ENCODE measurements around the gene TUBG2. TPM values are rescaled to one million over a fixed set of nuclear protein-coding genes. Genes with fewer than 3 reads are reported as not detected.

Gene TUBG2
- total RNA-seq, 1 donor from 2014 or later, result 12.6 TPM

- Mint-ChIP-seq H3K27ac (no peak overlapping the region), H3K4me1 (ENCODE audit: low read depth) (peaks cover 33% of the 10 kb centered on the region), H3K9me3 (no peaks in the 10 kb centered on the region), H3K36me3 (ENCODE audit: low read depth) (no peaks in the 10 kb centered on the region), H3K27me3 (ENCODE audit: low read depth) (peaks cover 39% of the 10 kb centered on the region), H3K4me3 (ENCODE audit: low read depth) (peak overlapping the region; percentile 64)
- intact Hi-C loops (cut with micrococcal nuclease), result loop anchor here (2.0 to 5.0 kb wide), 3 partner anchors 17 to 106 kb away; partner anchors contain the start of genes PSMC3IP, TUBG2 and WNK4
- DNase-seq (ENCODE audit: low spot score), result no peak
Measured at GRCh38 chr17:42675965-42676423, 16.9 kb downstream of the TUBG2 start.

DNA sequence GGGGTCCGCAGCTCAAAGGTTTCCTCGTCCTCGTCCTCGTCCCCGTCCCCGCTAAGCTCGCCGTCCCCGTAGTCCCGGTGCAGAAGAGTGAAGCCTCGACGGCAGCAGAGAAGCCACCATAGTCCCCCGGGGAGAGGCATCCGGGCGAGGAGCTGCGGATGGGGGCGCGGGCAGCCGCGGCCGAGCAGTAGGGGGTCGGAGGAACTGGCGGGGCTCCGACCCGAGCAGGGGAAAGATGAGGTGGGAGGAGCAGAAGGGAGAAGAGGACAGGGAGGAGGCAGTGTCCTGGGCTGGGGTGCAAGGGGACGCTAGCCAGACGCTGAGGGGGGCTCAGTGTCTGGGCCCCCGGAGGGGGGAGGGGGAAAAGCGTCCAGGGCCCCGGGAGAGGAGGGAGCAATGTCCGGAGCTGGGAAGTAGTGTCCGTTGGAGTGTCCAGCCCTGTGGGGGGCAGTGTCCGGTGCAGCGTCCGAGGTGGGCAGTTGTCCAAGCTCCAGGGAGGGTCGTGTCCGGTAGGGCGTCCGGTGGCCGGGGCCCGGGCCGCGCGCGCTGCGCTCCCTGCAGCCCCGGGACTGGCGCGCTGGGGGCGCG is 17.4 kb downstream of the TUBG2 start, which contains the start of gene PLEKHH3:
TSS of gene PLEKHH3 (minus strand) at position 571 of the 588 bp plus-strand sequence. CDS start at position 140, 431 bp downstream.
- intact Hi-C loops (cut with micrococcal nuclease), result loop anchor here (1.0 to 5.0 kb wide), 3 partner anchors 67 to 106 kb away; partner anchors contain the start of genes PSMC3IP, RETREG3, TUBG1 and WNK4
- Mint-ChIP-seq H3K36me3 (ENCODE audit: low read depth) (no peaks in the 10 kb centered on the region), H3K4me3 (ENCODE audit: low read depth) (peak within 1 kb of the TSS; percentile 87), H3K4me1 (ENCODE audit: low read depth) (peaks cover 37% of the 10 kb centered on the region), H3K9me3 (no peaks in the 10 kb centered on the region), H3K27me3 (ENCODE audit: low read depth) (peaks cover 39% of the 10 kb centered on the region), H3K27ac (peak within 1 kb of the TSS; percentile 76)
- no peak for DNase-seq (ENCODE audit: low spot score)

DNA sequence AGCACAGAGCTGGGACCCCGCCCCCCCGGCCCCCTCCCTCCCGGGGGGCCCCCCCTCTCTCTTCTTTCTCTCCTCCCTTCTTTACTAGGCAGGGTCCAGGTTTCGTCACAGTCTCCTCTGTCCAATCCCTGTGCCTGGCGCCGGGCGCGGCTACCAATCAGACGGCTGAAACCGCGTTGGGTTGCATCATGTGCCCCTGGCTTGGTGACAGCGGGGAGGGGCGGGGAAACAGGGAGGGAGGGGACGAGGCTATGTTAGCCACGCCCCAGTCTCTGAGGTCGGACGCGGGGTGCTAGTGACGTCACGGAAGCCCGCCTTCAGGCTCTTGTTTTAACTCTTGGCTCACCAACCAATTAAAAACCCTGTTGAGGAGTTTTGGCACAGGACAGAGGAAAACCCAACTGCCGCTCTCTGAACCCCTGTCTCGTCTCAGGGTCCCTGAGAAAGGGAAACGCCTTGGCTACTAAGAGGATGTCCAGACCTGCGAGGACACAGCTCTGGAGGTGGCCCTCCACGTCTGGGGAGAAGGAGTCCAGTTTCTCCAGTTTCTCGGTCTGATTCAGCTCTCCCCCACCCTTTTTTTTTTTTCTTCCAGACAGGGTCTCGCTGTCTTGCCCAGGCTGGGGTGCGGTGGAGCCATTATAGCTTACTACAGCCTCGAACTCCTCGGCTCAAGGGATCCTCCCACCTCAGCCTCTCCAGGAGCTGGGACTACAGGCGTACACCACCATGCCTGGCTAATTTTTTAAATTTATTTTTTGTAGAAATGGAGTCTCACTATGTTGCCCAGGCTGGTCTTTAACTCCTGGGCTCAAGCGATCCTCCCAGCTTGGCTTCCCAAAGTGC is 18.2 kb downstream of the TUBG2 start:
- Mint-ChIP-seq H3K4me1 (ENCODE audit: low read depth) (peaks cover 41% of the 10 kb centered on the region), H3K27me3 (ENCODE audit: low read depth) (peaks cover 42% of the 10 kb centered on the region)

GRCh38 chr17:42677921-42678781 is 19.1 kb downstream of the TUBG2 start:
- Mint-ChIP-seq H3K9me3 (no peaks in the 10 kb centered on the region), H3K27me3 (ENCODE audit: low read depth) (peaks cover 43% of the 10 kb centered on the region), H3K36me3 (ENCODE audit: low read depth) (no peaks in the 10 kb centered on the region), H3K4me3 (ENCODE audit: low read depth) (peak overlapping the region; percentile 79), H3K4me1 (ENCODE audit: low read depth) (peaks cover 48% of the 10 kb centered on the region), H3K27ac (peak overlapping the region; percentile 77)
- DNase-seq (ENCODE audit: low spot score), result peak; percentile 78
- intact Hi-C loops (cut with micrococcal nuclease), result loop anchor here (1.0 to 5.0 kb wide), 3 partner anchors 69 to 104 kb away; partner anchors contain the start of genes PSMC3IP, RETREG3, TUBG1 and WNK4

More for the DNA sequence above, 18.2 kb downstream of the TUBG2 start:
- intact Hi-C loops (cut with micrococcal nuclease), result loop anchor here (1.0 to 5.0 kb wide), 3 partner anchors 68 to 105 kb away; partner anchors contain the start of genes PSMC3IP, RETREG3, TUBG1 and WNK4
- Mint-ChIP-seq H3K4me3 (ENCODE audit: low read depth) (peak overlapping the region; percentile 87), H3K27ac (peak overlapping the region; percentile 76), H3K36me3 (ENCODE audit: low read depth) (no peaks in the 10 kb centered on the region), H3K9me3 (no peaks in the 10 kb centered on the region)
- peak; percentile 96 for DNase-seq (ENCODE audit: low spot score)

DNA sequence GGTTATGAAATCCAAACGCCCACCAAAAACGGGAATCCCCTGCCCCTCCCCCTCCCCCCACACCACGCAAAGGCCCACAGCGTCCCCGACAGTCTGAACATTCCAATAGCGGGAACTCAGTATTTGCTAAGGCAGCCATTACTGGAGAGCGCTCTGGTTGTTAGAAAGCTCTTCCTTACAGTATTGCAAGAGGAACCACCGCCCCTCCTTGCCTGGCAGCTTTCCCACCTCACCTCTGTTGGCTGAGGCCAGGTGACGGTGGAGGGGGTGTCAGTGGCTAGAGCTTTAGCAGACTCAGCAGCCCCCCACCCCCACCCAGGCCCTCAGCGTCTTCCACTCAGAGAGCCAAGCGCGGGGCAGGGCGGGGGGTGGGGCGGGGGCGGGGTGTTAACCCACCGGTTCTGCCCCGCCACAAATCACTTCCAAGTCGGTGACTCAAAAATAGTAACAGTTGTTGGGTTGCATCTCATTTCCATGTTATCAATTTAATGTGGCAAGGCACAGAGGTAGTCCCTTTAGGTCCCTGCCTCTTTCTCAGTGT is 19.9 kb downstream of the TUBG2 start:
- peaks cover 51% of the 10 kb centered on the region for H3K4me1 Mint-ChIP-seq (ENCODE audit: low read depth)
- H3K27me3 Mint-ChIP-seq (ENCODE audit: low read depth), result peaks cover 48% of the 10 kb centered on the region
- H3K9me3 Mint-ChIP-seq, result no peaks in the 10 kb centered on the region
- no peak for DNase-seq (ENCODE audit: low spot score)
- H3K36me3 Mint-ChIP-seq (ENCODE audit: low read depth), result no peaks in the 10 kb centered on the region
- H3K27ac Mint-ChIP-seq, result peak overlapping the region; percentile 80
- intact Hi-C loops (cut with micrococcal nuclease), result loop anchor here (5.0 kb wide), 2 partner anchors 102 to 103 kb away; partner anchors contain the start of genes PSMC3IP and WNK4
- peak overlapping the region; percentile 57 for H3K4me3 Mint-ChIP-seq (ENCODE audit: low read depth)

DNA sequence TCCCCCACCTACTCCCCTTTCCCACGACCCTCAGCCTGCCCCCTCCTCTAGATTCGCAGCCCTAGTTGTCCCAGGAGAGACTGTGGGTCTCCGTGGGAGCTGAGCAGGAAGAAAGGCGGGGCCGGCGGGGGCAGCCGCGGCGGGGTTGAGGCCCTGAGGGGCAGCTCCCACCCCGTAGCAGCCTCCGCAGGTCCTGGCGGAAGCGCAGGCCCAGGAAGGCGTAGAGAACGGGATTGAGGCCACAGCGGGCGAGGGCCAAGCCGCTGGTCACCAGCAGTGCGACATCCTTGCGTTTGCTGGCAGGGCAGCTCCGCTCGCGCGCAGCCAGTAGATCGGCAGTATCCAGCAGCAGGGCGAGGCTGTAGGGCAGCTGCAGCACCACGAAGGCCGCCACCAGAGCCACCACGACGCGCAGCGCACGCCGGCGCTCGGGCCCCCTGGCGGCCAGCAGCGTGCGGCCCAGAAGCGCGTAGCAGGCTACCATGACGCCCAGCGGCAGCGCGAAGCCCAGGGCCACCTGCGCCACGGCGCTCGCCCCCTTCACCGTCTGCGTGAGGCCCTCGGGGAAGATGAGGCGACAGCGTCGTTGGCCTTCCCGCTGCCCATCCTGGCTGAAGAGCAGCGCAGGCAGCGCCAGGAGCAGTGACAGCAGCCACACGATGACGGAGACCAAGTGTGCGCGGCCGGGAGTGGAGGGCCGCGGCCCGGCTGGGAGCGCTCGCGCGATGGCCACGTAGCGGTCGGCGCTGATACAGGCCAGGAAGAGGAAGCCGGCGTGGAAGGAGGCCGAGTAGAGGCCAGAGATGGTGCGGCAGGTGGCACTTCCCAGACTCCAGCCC is 20.6 kb downstream of the TUBG2 start:
- peak overlapping the region; percentile 80 for H3K27ac Mint-ChIP-seq
- H3K4me1 Mint-ChIP-seq (ENCODE audit: low read depth), result peaks cover 46% of the 10 kb centered on the region
- peaks cover 45% of the 10 kb centered on the region for H3K27me3 Mint-ChIP-seq (ENCODE audit: low read depth)
- peak overlapping the region; percentile 57 for H3K4me3 Mint-ChIP-seq (ENCODE audit: low read depth)
- H3K9me3 Mint-ChIP-seq, result no peaks in the 10 kb centered on the region
- DNase-seq (ENCODE audit: low spot score), result peak; percentile 76
- H3K36me3 Mint-ChIP-seq (ENCODE audit: low read depth), result no peaks in the 10 kb centered on the region
- intact Hi-C loops (cut with micrococcal nuclease), result loop anchor here (5.0 kb wide), 2 partner anchors 102 to 103 kb away; partner anchors contain the start of genes PSMC3IP and WNK4

DNA sequence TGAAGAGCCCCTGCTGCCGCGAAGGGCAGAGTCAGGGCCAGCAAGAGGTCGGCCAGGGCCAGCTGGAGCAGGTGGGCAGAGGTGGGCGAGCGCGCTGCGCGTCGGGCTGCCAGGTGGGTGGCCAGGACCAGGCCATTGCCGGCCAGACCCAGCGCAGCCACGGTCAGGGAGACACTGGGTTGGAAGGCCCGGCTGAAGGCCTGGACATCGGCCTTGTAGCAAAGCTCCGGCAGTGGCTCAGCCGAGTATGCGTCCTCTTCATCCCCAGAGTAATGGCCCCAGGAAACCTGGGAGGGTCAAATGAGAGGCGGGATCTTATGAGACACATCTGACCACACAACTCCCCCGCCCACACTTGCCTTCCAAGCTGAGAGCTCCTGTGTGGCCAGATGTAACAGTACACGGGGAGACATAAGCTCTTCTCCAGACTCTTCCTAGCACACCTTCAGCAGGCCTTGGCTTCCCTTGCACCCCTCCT is 21.3 kb downstream of the TUBG2 start:
- peaks cover 45% of the 10 kb centered on the region for H3K4me1 Mint-ChIP-seq (ENCODE audit: low read depth)
- no peak overlapping the region for H3K4me3 Mint-ChIP-seq (ENCODE audit: low read depth)

GRCh38 chr17:42681976-42682721 is 23.1 kb downstream of the TUBG2 start, which contains the start of gene CNTNAP1:
Gene CNTNAP1 (plus strand): TSS chr17:42682531. CDS start chr17:42682830, 299 bp downstream.
- no peak within 1 kb of the TSS for H3K27ac Mint-ChIP-seq
- H3K36me3 Mint-ChIP-seq (ENCODE audit: low read depth), result no peaks in the 10 kb centered on the region
- H3K4me1 Mint-ChIP-seq (ENCODE audit: low read depth), result peaks cover 42% of the 10 kb centered on the region
- intact Hi-C loops (cut with micrococcal nuclease), result no loop called here
- H3K9me3 Mint-ChIP-seq, result no peaks in the 10 kb centered on the region
- peaks cover 44% of the 10 kb centered on the region for H3K27me3 Mint-ChIP-seq (ENCODE audit: low read depth)
- no peak for DNase-seq (ENCODE audit: low spot score)
- peak within 1 kb of the TSS; percentile 79 for H3K4me3 Mint-ChIP-seq (ENCODE audit: low read depth)

More for the DNA sequence above, 21.3 kb downstream of the TUBG2 start:
- Mint-ChIP-seq H3K27ac (no peak overlapping the region), H3K36me3 (ENCODE audit: low read depth) (no peaks in the 10 kb centered on the region), H3K9me3 (no peaks in the 10 kb centered on the region), H3K27me3 (ENCODE audit: low read depth) (peaks cover 43% of the 10 kb centered on the region)
- intact Hi-C loops (cut with micrococcal nuclease), result no loop called here
- DNase-seq (ENCODE audit: low spot score), result no peak

DNA sequence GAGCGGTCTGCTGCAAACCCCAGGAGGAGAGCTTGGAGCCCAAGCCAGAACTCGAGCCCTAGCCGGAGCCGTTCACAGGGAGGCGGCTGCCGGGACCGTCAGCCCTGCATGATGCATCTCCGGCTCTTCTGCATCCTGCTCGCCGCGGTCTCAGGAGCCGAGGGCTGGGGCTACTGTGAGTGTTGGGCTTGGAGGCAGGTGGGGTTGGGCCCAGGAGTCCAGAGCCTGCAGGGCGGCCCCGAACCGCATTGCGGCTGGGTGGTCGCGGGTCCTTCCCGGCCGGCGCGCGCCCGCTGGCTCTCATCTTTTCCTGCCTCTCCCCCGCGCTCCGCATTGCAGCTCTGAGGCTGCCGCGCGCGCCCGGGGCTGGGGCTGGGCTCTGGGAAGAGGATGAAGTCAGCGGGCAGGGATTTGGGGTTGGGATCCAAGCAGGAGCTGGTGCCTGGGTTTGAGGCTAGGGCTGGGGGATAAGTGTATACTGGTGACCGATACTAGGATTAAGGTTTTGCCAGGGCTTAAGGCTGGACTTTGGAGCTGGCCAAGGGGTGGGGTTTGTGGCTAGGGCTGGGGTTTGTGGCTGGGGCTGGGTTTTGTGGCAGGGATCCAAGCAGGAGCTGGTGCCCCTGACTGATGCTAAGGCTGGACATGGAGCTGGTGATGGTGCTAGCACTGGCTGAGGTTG is 23.8 kb downstream of the TUBG2 start:
- H3K4me1 Mint-ChIP-seq (ENCODE audit: low read depth), result peaks cover 39% of the 10 kb centered on the region
- no peak for DNase-seq (ENCODE audit: low spot score)
- no peak overlapping the region for H3K27ac Mint-ChIP-seq
- intact Hi-C loops (cut with micrococcal nuclease), result no loop called here
- H3K27me3 Mint-ChIP-seq (ENCODE audit: low read depth), result peaks cover 45% of the 10 kb centered on the region
- H3K4me3 Mint-ChIP-seq (ENCODE audit: low read depth), result peak overlapping the region; percentile 79
- H3K36me3 Mint-ChIP-seq (ENCODE audit: low read depth), result no peaks in the 10 kb centered on the region
- H3K9me3 Mint-ChIP-seq, result no peaks in the 10 kb centered on the region

DNA sequence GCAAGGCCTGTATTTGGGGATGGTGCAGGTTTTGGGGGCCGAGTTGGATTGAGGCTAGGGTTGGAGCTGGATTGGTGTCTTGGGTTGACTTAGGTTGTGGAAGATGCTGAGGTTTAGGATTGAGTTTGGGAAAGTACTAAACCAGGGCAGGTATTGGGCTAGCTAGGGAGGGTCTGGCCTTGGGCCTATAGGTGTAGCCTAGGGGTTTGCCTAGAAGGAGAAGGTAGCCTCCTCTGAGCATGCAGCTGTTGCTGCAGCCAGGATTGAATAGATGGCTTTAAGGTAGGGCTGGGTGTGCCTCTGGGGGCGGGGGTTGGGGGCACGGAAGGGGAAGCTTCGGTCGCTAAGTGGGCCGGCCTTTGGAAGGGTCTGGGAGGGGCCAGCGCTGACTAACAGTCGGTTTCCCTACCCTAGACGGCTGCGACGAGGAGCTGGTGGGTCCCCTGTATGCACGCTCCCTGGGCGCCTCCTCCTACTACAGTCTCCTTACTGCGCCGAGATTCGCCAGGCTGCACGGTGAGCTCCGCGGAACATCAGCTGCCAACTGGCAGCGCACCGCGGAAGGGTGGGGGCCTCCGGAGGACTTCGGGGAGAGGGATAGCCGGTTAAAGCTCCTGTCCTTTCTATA is 24.4 kb downstream of the TUBG2 start:
- H3K9me3 Mint-ChIP-seq, result no peaks in the 10 kb centered on the region
- H3K27me3 Mint-ChIP-seq (ENCODE audit: low read depth), result peaks cover 46% of the 10 kb centered on the region
- no peak for DNase-seq (ENCODE audit: low spot score)
- H3K27ac Mint-ChIP-seq, result no peak overlapping the region
- peaks cover 36% of the 10 kb centered on the region for H3K4me1 Mint-ChIP-seq (ENCODE audit: low read depth)
- intact Hi-C loops (cut with micrococcal nuclease), result no loop called here
- no peak overlapping the region for H3K4me3 Mint-ChIP-seq (ENCODE audit: low read depth)
- H3K36me3 Mint-ChIP-seq (ENCODE audit: low read depth), result no peaks in the 10 kb centered on the region
